Measurements from ENCODE around the gene ZDHHC1.

Gene ZDHHC1

DNA sequence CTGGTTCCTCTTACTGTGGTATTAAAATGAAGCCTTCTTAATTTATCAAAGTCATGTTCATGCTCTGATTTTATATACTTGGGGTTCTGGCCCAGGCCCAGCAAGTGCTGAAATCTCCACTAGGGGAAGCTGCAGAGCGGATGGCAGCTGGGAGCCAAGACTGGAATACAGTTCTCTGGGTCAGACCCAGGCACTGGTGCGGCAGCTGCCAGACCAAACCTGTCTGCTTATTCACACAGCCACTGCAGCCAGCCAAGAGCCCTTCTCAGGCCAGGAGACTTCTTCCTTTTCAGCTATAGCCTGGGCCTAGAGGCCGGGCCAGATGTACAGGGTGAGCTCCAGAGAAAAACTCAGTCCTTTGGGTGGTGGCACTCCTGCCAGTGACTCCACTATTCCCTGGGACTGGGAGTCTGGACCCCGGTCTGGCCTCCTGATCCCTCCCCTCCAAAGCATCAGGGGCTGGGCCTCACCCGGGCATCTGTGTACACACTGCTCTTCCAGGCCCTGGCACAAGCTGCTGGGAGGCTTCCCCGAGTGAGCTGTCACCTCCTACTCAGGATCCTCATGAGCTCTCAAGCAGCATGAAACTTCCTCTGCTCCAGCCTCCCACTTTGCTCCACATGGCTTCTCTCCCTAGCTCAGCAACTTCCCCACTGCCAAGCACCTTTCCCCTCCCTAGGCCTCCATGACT, 40.3 kb upstream of the ZDHHC1 start:
- peak overlapping the region; percentile 30 to 73 for H3K27ac ChIP-seq
- no peak overlapping the region for H3K4me3 ChIP-seq
- DNase-seq (ENCODE audit: low spot score), result no peak

DNA sequence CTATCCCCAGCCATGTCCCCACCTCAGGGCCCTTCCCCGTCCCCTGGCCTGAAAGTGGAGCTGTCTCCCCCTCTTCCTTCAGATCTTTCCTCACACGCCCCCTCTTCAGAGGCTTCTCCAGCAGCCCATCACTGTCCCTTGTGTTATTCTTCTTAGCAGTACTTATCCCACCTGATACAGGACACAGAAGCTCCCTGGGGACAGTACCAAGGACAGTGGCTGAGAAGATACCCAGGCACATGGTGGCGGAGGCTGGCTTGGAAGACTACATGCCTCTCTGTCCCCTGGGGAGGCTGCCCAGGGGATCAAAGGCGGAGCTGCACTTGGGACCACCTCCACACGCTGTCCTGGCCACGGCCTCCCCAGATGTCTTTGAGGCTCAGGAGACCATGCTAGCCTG, 38.6 kb upstream of the ZDHHC1 start:
- Histone ChIP-seq H3K4me3 (no peak overlapping the region), H3K27ac (no peak overlapping the region)
- no peak for DNase-seq (ENCODE audit: low spot score)
- no peak for TF ChIP-seq CTCF (IDR thresholded peaks at IDR 0.05)

More for the DNA sequence above, 40.3 kb upstream of the ZDHHC1 start:
- TF ChIP-seq CTCF (IDR thresholded peaks at IDR 0.05), result peak; percentile 24

- TF ChIP-seq CTCF (IDR thresholded peaks at IDR 0.05), result no peak
- Histone ChIP-seq H3K4me3 (no peak overlapping the region), H3K27ac (no peak overlapping the region)
- no peak for DNase-seq (ENCODE audit: low spot score)
These were observed 37.8 kb upstream of the ZDHHC1 start for GRCh38 chr16:67454104-67454503.

DNA sequence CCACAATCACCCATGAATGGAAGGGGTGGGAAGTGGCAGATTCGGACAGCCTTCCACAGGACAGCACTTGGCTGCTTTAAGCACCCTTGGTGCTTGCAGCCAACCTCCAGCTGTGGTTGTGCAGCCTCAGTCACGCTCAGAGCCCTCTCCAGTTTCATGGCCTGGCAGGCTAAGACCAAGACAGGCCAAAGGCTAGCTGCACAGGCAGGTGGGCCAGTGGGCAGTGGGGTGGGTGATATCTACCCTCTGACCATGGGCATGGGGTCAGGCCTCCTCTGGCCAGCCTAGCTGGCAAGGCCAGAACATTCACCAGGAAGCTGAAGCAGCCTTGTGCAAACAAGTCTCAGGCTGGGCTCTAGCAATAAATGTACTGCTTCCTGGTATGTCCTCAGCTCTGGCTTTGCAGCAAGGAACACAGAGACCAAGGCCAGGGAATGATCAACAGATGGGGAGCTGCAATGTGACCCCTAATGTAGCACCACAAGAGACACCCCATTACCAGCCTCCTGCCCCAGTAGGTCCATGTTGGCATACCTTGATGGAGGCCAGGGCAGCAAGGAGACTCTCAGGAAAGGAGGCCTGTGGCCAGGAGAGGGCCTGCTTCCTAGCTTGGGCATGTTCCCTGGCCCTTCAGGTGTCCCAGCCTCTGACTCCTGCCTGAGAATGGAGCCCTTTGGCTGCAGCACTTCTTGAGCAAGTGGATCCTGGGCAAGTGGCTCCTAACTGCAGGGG, 35.6 kb upstream of the ZDHHC1 start:
- no peak overlapping the region for H3K4me3 ChIP-seq
- peak overlapping the region in 1 of 2 donors; percentile 22 for H3K27ac ChIP-seq
- DNase-seq (ENCODE audit: low spot score), result no peak
- no peak for TF ChIP-seq CTCF (IDR thresholded peaks at IDR 0.05)

DNA sequence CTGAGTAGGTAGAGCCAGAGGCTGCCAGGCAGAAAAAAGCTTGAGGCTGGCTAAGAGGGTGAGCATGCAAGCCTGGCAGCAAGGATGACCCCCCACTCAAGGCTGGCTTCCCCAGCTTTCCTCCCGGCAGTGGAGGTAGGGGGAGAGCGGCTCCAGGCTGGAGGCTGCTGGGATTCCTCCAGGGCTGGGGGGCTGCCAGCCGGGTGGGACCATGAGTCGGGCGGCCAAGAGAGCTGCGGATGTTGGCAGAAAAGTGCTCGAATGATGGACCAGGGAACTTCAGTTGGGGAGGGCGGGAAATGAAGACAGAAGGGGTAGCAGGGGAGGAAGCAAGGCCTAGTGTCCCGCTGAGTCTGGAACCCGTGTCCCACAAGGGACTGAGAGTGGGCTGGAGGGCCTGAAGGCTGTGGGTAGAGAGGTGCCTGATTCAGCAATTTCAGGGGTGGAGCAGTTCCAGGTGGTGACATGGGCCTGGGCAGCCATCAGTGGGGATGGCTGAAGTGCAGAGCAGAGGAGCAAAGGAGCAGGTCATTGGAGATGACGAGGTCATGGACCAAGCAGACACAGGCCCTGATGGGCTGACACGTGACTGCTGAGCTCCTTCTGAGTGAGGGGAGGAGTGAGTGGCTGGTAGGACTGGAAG, 34.9 kb upstream of the ZDHHC1 start:
- H3K4me3 ChIP-seq, result no peak overlapping the region
- H3K27ac ChIP-seq, result peak overlapping the region in 1 of 2 donors; percentile 22
- no peak for DNase-seq (ENCODE audit: low spot score)
- no peak for TF ChIP-seq CTCF (IDR thresholded peaks at IDR 0.05)

DNA sequence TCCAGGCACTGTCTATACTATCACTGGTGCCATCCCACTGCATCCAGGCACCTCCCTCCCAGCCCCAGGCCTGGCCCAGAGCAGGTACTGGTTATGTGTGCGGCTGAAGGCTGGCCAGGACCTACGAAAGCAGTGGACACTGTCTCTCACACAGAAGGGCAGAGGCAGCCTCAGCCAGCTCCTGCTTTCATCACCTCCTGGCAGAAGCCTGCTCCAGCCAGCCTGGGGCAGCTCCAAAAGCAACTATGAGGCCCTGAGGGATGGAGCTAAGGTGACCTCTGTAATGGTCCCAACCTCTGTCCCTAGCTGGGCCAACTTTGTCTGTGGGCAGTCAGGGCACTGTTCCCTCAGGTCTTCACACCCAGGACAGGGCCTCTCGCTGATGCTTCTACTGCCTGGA, 33.5 kb upstream of the ZDHHC1 start:
- no peak for TF ChIP-seq CTCF (IDR thresholded peaks at IDR 0.05)
- no peak for DNase-seq (ENCODE audit: low spot score)
- no peak overlapping the region for H3K27ac ChIP-seq

More for the DNA sequence above, 33.5 kb upstream of the ZDHHC1 start:
- no peak overlapping the region for H3K4me3 ChIP-seq
